ENCODE measurements around the gene GLRA3.

Gene GLRA3

DNA sequence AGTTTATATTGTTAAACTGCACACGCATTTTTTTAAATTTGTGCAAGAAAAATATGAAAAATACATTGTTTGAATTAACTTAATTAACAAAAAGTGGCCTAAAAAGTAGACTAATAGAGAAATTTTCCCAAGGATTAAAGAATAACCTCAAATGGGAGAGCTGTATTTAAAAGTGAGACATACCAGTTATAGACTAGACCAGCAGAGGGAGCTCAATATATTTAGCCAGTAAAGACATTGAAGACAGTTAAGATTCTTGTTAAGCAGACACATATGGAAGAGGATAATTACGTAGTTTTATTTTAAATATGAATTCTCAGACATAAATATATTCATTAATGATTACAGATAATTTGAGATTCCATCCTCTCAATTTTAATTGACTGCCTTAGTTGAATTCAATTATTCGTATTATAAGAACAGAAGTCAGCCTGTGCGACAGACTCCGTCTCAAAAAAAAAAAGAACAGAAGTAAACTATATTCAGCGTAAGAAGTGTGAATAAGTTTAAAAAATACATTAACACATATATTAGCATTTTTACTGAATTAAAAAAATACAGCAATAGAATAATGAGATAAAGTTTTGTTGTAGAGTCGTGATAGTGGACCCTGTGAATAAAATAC lies 64.8 kb downstream of the GLRA3 start:
- TF ChIP-seq, protein P1, sequence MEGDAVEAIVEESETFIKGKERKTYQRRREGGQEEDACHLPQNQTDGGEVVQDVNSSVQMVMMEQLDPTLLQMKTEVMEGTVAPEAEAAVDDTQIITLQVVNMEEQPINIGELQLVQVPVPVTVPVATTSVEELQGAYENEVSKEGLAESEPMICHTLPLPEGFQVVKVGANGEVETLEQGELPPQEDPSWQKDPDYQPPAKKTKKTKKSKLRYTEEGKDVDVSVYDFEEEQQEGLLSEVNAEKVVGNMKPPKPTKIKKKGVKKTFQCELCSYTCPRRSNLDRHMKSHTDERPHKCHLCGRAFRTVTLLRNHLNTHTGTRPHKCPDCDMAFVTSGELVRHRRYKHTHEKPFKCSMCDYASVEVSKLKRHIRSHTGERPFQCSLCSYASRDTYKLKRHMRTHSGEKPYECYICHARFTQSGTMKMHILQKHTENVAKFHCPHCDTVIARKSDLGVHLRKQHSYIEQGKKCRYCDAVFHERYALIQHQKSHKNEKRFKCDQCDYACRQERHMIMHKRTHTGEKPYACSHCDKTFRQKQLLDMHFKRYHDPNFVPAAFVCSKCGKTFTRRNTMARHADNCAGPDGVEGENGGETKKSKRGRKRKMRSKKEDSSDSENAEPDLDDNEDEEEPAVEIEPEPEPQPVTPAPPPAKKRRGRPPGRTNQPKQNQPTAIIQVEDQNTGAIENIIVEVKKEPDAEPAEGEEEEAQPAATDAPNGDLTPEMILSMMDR (IDR thresholded peaks at IDR 0.05): peak; percentile 24
- Histone ChIP-seq H3K9me3 (ENCODE audit: control insufficient read depth, low read length) (no peaks in the 10 kb centered on the region), H3K27me3 (ENCODE audit: control insufficient read depth, insufficient read depth, low read length) (no peaks in the 10 kb centered on the region), H3K79me2 (no peaks in the 10 kb centered on the region), H2AFZ (no peak overlapping the region), H3K9ac (no peak overlapping the region), H3K36me3 (ENCODE audit: control insufficient read depth, insufficient read depth, low read length) (no peaks in the 10 kb centered on the region), H3K4me1 (no peaks in the 10 kb centered on the region), H3K27ac (no peak overlapping the region), H3K4me3 (ENCODE audit: low read depth, low read length) (no peak overlapping the region), H3K4me2 (ENCODE audit: low read length) (no peak overlapping the region)

DNA sequence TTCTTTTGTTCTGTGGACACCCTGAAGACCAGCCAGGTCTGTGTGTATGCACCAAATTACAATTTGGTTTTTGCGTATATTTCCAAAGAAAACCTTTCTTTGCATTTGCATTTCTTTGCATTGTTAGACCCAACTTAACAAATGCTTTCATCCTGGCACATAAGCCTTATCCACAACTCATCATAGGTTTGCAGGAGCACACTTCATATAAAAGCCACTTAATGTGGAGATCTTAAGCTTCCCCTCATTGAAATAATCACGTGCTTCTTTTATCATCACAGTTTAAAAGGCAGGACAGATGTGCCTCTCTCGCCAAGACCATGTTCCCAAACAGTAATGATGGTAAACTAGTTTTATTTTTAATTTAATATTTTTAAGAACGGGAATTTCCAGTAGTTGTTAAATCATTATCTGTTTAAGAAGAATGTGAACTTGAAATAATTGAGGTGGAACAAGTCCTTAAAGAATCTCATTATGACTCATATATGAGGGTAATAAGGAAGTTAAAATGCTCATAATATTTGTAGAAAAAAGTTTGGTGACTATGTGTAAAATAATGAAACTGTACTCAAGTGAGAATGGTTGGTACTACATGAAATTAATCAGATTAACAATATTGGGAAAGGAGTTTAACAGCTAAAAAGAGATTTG lies 65.5 kb downstream of the GLRA3 start:
- no peak overlapping the region for H3K9ac ChIP-seq
- H3K27me3 ChIP-seq (ENCODE audit: control insufficient read depth, insufficient read depth, low read length): no peaks in the 10 kb centered on the region
- no peak overlapping the region for H2AFZ ChIP-seq
- no peaks in the 10 kb centered on the region for H3K36me3 ChIP-seq (ENCODE audit: control insufficient read depth, insufficient read depth, low read length)
- H3K4me1 ChIP-seq: no peaks in the 10 kb centered on the region
- H3K4me2 ChIP-seq (ENCODE audit: low read length): no peak overlapping the region
- TF ChIP-seq, protein P1 (IDR thresholded peaks at IDR 0.05): no peak
- no peak overlapping the region for H3K4me3 ChIP-seq (ENCODE audit: low read depth, low read length)
- no peaks in the 10 kb centered on the region for H3K79me2 ChIP-seq
- H3K9me3 ChIP-seq (ENCODE audit: control insufficient read depth, low read length): no peaks in the 10 kb centered on the region
- H3K27ac ChIP-seq: no peak overlapping the region

DNA sequence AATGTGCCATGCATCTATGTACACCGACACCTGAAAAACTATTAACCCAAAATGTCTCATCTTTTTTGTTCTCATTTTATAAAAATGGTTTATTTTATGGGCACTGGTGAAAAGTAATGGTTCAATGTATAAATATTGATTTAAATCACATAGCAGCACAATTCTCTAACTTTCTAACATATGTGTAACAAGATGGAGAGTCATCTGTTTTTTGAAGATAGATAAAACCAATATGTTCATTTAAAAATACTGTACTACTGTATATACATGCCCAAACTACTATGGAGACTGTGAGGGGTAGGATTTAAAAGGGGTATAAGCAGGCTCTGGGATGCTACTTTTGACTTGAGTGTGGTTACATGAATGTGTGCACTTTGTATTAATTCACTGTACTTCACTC lies 67.6 kb downstream of the GLRA3 start:
- H3K27me3 ChIP-seq (ENCODE audit: control insufficient read depth, insufficient read depth, low read length): no peaks in the 10 kb centered on the region
- H3K36me3 ChIP-seq (ENCODE audit: control insufficient read depth, insufficient read depth, low read length): no peaks in the 10 kb centered on the region
- H3K9ac ChIP-seq: no peak overlapping the region
- H3K9me3 ChIP-seq (ENCODE audit: control insufficient read depth, low read length): no peaks in the 10 kb centered on the region
- H3K27ac ChIP-seq: no peak overlapping the region
- TF ChIP-seq, protein P1 (IDR thresholded peaks at IDR 0.05): no peak
- no peak overlapping the region for H3K4me3 ChIP-seq (ENCODE audit: low read depth, low read length)
- no peak overlapping the region for H3K4me2 ChIP-seq (ENCODE audit: low read length)
- no peaks in the 10 kb centered on the region for H3K79me2 ChIP-seq
- no peaks in the 10 kb centered on the region for H3K4me1 ChIP-seq
- no peak overlapping the region for H2AFZ ChIP-seq

DNA sequence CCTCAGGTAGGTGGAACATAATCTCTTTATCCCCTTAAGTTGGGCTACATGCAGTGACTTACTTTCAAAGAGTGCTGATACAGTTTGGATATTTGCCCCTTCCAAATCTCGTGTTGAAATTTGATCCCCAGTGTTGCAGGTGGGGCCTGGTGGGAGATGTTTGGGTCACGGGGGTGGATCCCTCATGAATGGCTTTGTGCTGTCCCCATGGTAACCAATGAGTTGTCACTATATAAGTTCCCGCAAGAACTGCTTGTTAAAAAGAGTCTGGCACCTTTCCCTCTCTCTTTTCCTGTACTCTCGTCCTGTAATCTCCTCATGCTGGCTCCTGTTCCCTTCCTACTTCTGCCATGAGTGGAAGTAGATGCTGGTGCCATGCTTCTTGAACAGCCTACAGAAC lies 71.3 kb downstream of the GLRA3 start:
- Histone ChIP-seq H3K4me1 (no peaks in the 10 kb centered on the region), H3K79me2 (no peaks in the 10 kb centered on the region), H3K4me3 (ENCODE audit: low read depth, low read length) (no peak overlapping the region), H3K27ac (no peak overlapping the region), H3K27me3 (ENCODE audit: control insufficient read depth, insufficient read depth, low read length) (no peaks in the 10 kb centered on the region), H3K9ac (no peak overlapping the region), H3K36me3 (ENCODE audit: control insufficient read depth, insufficient read depth, low read length) (no peaks in the 10 kb centered on the region), H2AFZ (no peak overlapping the region), H3K9me3 (ENCODE audit: control insufficient read depth, low read length) (no peaks in the 10 kb centered on the region), H3K4me2 (ENCODE audit: low read length) (no peak overlapping the region)
- TF ChIP-seq, protein P1 (IDR thresholded peaks at IDR 0.05): no peak

DNA sequence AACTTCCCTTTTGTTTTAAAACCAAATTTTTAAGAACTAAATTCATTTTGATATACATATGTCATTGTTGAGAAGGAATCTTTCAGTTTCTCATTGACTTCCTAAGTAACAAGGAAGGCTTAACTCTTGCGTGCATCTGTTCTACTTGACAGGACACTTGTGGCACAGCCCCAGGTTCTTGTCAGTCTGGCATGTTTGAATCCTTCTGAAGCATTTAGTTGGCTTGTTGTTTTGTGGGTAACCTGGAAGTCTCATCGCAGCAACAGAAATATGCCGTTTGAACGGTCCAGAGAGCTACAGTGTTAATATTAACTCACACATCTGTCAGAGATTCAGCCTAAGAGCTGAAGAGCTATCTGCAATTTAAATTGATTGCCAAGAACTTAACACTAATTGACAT lies 76.0 kb downstream of the GLRA3 start:
- Histone ChIP-seq H3K27ac (no peak overlapping the region), H3K27me3 (ENCODE audit: control insufficient read depth, insufficient read depth, low read length) (no peaks in the 10 kb centered on the region), H2AFZ (no peak overlapping the region), H3K9me3 (ENCODE audit: control insufficient read depth, low read length) (no peaks in the 10 kb centered on the region), H3K4me1 (no peaks in the 10 kb centered on the region), H3K9ac (no peak overlapping the region), H3K36me3 (ENCODE audit: control insufficient read depth, insufficient read depth, low read length) (no peaks in the 10 kb centered on the region), H3K4me2 (ENCODE audit: low read length) (no peak overlapping the region), H3K79me2 (no peaks in the 10 kb centered on the region), H3K4me3 (ENCODE audit: low read depth, low read length) (no peak overlapping the region)
- TF ChIP-seq, protein P1 (IDR thresholded peaks at IDR 0.05): no peak

Data from parathyroid adenoma (tissue), 2 donors.